Stimulated activated CD8-positive, alpha-beta memory T cell treated with anti-CD3 and anti-CD28 coated beads, Interleukin-15, amount 100 ng/mL, for 24 hours (primary cell): ENCODE data around the gene HOXB13.
A peak's percentile ranks its signal among the peaks of the same experiment; 100 is the strongest.

ENCODE experiments used
- DNase-seq: peaks from one replicate; pipeline ENCODE4 v3.0.0-alpha.2; 2020; ENCODE audit warnings: low read depth

The HOXB13 gene

GRCh38 chr17:48704361-48705248, 23.9 kb downstream of the HOXB13 start:
- DNase-seq, result no peak

GRCh38 chr17:48701864-48702532, 26.6 kb downstream of the HOXB13 start:
- no peak for DNase-seq

- DNase-seq, result no peak
These were observed 35.4 kb downstream of the HOXB13 start for GRCh38 chr17:48693178-48693577.

- DNase-seq, result no peak
These were observed 36.5 kb downstream of the HOXB13 start for GRCh38 chr17:48692049-48692448.

- no peak for DNase-seq
These were observed 37.9 kb downstream of the HOXB13 start for GRCh38 chr17:48690655-48691054.

- DNase-seq, result no peak
These were observed 46.9 kb downstream of the HOXB13 start for GRCh38 chr17:48681609-48682008.

- DNase-seq, result no peak
These were observed 49.0 kb downstream of the HOXB13 start for GRCh38 chr17:48679385-48680096.

GRCh38 chr17:48678141-48678971, 50.2 kb downstream of the HOXB13 start:
- peak; percentile 63 for DNase-seq

GRCh38 chr17:48676963-48677558, 51.5 kb downstream of the HOXB13 start:
- no peak for DNase-seq
